ENCODE measurements around the gene NECAB2.

- no peak for TF ChIP-seq CTCF (IDR thresholded peaks at IDR 0.05)
- no peak for TF ChIP-seq POLR2A (IDR thresholded peaks at IDR 0.05)
- no peak for TF ChIP-seq EP300 (IDR thresholded peaks at IDR 0.05)
- TF ChIP-seq POLR2AphosphoS5 (IDR thresholded peaks at IDR 0.05) = no peak
Measured at GRCh38 chr16:84040226-84040822, 72.3 kb downstream of the NECAB2 start.
